ENCODE data around the gene KIF3B. TPM values are rescaled to one million over a fixed set of nuclear protein-coding genes. Genes with fewer than 3 reads are reported as not detected.
"Not testable (repeated sequence)": the region's sequence is repeated elsewhere in the genome, so short reads cannot be mapped to it uniquely, and the experiment has no call there.

The KIF3B gene
- total RNA-seq, 1 donor from 2014 or later, result 55.3 TPM

DNA sequence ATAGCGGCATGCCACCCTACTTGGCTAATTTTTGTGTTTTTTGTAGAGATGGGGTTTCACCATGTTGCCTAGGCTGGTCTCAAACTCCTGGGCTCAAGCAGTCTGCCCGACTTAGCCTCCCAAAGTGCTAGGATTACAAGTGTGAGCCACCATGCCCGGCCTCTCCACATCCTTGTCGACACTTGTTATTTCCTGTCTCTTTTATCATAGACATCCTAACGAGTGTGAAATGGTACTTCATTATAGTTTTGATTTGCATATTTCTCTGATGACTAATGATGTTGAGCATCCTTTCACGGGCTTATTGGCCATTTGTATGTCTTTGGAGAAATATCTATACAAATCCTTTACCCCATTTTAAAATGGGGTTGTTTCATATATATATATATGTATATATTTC lies 41.6 kb downstream of the KIF3B start:
- Mint-ChIP-seq H3K9me3 (ENCODE audit: unreplicated experiment) (peaks cover 2% of the 10 kb centered on the region), H3K4me3 (ENCODE audit: unreplicated experiment) (no peak overlapping the region), H3K4me1 (ENCODE audit: low read depth, unreplicated experiment) (peaks cover 12% of the 10 kb centered on the region), H3K27me3 (ENCODE audit: unreplicated experiment) (no peaks in the 10 kb centered on the region), H3K27ac (ENCODE audit: unreplicated experiment) (no peak overlapping the region), H3K36me3 (ENCODE audit: unreplicated experiment) (peaks cover 12% of the 10 kb centered on the region)
- DNase-seq, result no peak
- TF ChIP-seq, protein P1, sequence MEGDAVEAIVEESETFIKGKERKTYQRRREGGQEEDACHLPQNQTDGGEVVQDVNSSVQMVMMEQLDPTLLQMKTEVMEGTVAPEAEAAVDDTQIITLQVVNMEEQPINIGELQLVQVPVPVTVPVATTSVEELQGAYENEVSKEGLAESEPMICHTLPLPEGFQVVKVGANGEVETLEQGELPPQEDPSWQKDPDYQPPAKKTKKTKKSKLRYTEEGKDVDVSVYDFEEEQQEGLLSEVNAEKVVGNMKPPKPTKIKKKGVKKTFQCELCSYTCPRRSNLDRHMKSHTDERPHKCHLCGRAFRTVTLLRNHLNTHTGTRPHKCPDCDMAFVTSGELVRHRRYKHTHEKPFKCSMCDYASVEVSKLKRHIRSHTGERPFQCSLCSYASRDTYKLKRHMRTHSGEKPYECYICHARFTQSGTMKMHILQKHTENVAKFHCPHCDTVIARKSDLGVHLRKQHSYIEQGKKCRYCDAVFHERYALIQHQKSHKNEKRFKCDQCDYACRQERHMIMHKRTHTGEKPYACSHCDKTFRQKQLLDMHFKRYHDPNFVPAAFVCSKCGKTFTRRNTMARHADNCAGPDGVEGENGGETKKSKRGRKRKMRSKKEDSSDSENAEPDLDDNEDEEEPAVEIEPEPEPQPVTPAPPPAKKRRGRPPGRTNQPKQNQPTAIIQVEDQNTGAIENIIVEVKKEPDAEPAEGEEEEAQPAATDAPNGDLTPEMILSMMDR (IDR thresholded peaks at IDR 0.05; ENCODE audit: partially characterized antibody, unreplicated experiment), result no peak

GRCh38 chr20:32320305-32320704 lies 42.9 kb downstream of the KIF3B start:
- peaks cover 4% of the 10 kb centered on the region for H3K4me1 Mint-ChIP-seq (ENCODE audit: low read depth, unreplicated experiment)
- H3K27ac Mint-ChIP-seq (ENCODE audit: unreplicated experiment), result no peak overlapping the region
- DNase-seq, result no peak
- TF ChIP-seq, protein P1 (IDR thresholded peaks at IDR 0.05; ENCODE audit: partially characterized antibody, unreplicated experiment), result no peak
- peaks cover 12% of the 10 kb centered on the region for H3K36me3 Mint-ChIP-seq (ENCODE audit: unreplicated experiment)
- H3K4me3 Mint-ChIP-seq (ENCODE audit: unreplicated experiment), result no peak overlapping the region
- H3K27me3 Mint-ChIP-seq (ENCODE audit: unreplicated experiment), result no peaks in the 10 kb centered on the region
- no peaks in the 10 kb centered on the region for H3K9me3 Mint-ChIP-seq (ENCODE audit: unreplicated experiment)

GRCh38 chr20:32321390-32321789 lies 43.9 kb downstream of the KIF3B start:
- no peak for DNase-seq
- Mint-ChIP-seq H3K4me1 (ENCODE audit: low read depth, unreplicated experiment) (peaks cover 2% of the 10 kb centered on the region), H3K9me3 (ENCODE audit: unreplicated experiment) (no peaks in the 10 kb centered on the region), H3K27me3 (ENCODE audit: unreplicated experiment) (no peaks in the 10 kb centered on the region), H3K27ac (ENCODE audit: unreplicated experiment) (no peak overlapping the region), H3K36me3 (ENCODE audit: unreplicated experiment) (peaks cover 6% of the 10 kb centered on the region), H3K4me3 (ENCODE audit: unreplicated experiment) (no peak overlapping the region)
- TF ChIP-seq, protein P1 (IDR thresholded peaks at IDR 0.05; ENCODE audit: partially characterized antibody, unreplicated experiment), result no peak

DNA sequence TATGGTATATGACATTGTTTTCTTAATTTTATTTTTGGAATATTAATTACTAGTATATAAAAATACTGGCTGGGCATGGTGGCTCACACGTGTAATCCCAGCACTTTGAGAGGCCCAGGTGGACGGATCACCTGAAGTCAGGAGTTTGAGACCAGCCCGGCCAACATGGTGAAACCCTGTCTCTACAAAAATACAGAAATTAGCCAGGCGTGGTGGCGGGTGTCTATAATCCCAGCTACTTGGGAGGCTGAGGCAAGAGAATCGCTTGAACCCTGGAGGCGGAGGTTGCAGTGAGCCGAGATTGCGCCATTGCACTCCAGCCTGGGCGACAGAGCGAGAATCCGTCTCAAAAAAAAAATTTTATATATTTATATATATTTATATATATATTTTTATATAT lies 44.8 kb downstream of the KIF3B start:
- H3K9me3 Mint-ChIP-seq (ENCODE audit: unreplicated experiment); H3K4me3 Mint-ChIP-seq (ENCODE audit: unreplicated experiment); H3K4me1 Mint-ChIP-seq (ENCODE audit: low read depth, unreplicated experiment); H3K27ac Mint-ChIP-seq (ENCODE audit: unreplicated experiment); H3K36me3 Mint-ChIP-seq (ENCODE audit: unreplicated experiment); DNase-seq; H3K27me3 Mint-ChIP-seq (ENCODE audit: unreplicated experiment): not testable (repeated sequence)

GRCh38 chr20:32323761-32324160 lies 46.3 kb downstream of the KIF3B start:
- not testable (repeated sequence) for H3K9me3 Mint-ChIP-seq (ENCODE audit: unreplicated experiment); H3K4me1 Mint-ChIP-seq (ENCODE audit: low read depth, unreplicated experiment); H3K27ac Mint-ChIP-seq (ENCODE audit: unreplicated experiment); DNase-seq; H3K4me3 Mint-ChIP-seq (ENCODE audit: unreplicated experiment); H3K36me3 Mint-ChIP-seq (ENCODE audit: unreplicated experiment); H3K27me3 Mint-ChIP-seq (ENCODE audit: unreplicated experiment)

DNA sequence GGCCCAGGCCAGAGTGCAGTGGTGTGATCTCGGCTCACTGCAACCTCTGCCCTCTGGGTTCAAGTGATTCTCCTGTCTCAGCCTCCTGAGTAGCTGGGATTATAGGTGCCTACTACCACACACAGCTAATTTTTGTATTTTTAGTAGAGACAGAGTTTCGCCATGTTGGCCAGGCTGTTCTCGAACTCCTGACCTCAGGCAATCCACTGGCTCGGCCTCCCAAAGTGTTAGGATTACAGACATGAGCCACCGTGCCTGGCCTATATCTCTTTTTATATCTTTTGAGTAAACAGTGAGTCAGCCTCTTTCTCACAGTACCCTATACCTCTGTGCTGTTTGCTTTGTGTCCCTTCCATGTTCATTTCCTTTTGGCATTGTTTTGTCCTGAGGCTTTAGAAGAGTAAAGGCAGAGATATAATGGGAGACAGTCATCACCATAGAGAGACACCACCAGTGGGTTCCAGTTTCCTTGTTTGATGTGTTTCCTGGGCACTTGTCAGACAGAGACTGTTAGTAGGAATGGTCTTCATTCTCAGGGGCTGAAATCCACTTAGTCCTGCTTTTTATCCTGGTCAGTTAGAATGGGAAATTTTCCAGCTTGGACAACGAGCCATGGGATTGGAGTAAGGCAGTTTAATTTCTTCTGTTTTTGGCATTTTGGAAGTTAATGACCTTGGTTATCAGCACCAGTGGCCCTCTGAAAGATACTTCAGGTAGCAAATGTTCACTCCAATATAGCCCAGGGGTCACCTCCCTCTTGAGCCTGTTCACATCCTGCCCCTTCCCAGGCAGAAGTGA lies 48.5 kb downstream of the KIF3B start:
- Mint-ChIP-seq H3K27ac (ENCODE audit: unreplicated experiment) (no peak overlapping the region), H3K4me3 (ENCODE audit: unreplicated experiment) (no peak overlapping the region), H3K27me3 (ENCODE audit: unreplicated experiment) (no peaks in the 10 kb centered on the region), H3K4me1 (ENCODE audit: low read depth, unreplicated experiment) (no peaks in the 10 kb centered on the region), H3K36me3 (ENCODE audit: unreplicated experiment) (no peaks in the 10 kb centered on the region), H3K9me3 (ENCODE audit: unreplicated experiment) (no peaks in the 10 kb centered on the region)
- TF ChIP-seq, protein P1 (IDR thresholded peaks at IDR 0.05; ENCODE audit: partially characterized antibody, unreplicated experiment), result no peak
- no peak for DNase-seq
